LNCaP clone FGC (cell line): ENCODE measurements around the gene ARHGEF6.

Experiments used
- DNase-seq: peaks from one replicate; pipeline ENCODE4 v3.0.0-alpha.2; 2011; ENCODE audit warnings: low read depth
- H3K4me3 ChIP-seq: 2 replicates; pipeline ENCODE4 v1.5.1; 2011; ENCODE audit warnings: mild to moderate bottlenecking, low read depth, low read length, control low read depth
- CTCF ChIP-seq: IDR thresholded peaks from 2 replicates; pipeline ENCODE4 v1.5.1; 2012; ENCODE audit warnings: mild to moderate bottlenecking; ENCODE audit not compliant: control insufficient read depth, insufficient read depth; ENCODE audit errors: extremely low read depth

The ARHGEF6 gene

GRCh38 chrX:136622568-136622967 lies 158.2 kb downstream of the ARHGEF6 start:
- no peak for TF ChIP-seq CTCF

GRCh38 chrX:136620780-136621179 lies 160.0 kb downstream of the ARHGEF6 start:
- no peak for TF ChIP-seq CTCF
- no peak overlapping the region for H3K4me3 ChIP-seq
- DNase-seq = no peak

More at GRCh38 chrX:136622568-136622967, 158.2 kb downstream of the ARHGEF6 start:
- no peak for DNase-seq
- no peak overlapping the region for H3K4me3 ChIP-seq

GRCh38 chrX:136619899-136620505 lies 160.7 kb downstream of the ARHGEF6 start:
- no peak for TF ChIP-seq CTCF
- H3K4me3 ChIP-seq = no peak overlapping the region
- no peak for DNase-seq

- no peak for TF ChIP-seq CTCF
- DNase-seq = no peak
- no peak overlapping the region for H3K4me3 ChIP-seq
Measured at GRCh38 chrX:136616987-136617685, 163.6 kb downstream of the ARHGEF6 start.
